SK-N-SH (cell line): ENCODE data around the gene CUL4B. TPM values are rescaled to one million over a fixed set of nuclear protein-coding genes. Genes with fewer than 3 reads are reported as not detected.

Experiments
- CTCF ChIA-PET: fragments of 300-600, 350-600 bp; formaldehyde crosslinking; extraction: SDS; loops from one replicate; lab custom pipeline; 2021; lab: Yijun Ruan, JAX
- POLR2A ChIA-PET: fragments of 350-600 bp; sonication (Branson Sonifier 250); formaldehyde crosslinking; extraction: SDS; loops from one replicate; lab custom pipeline; 2020; ENCODE audit warnings: antibody characterized with exemption, inconsistent platforms; lab: Yijun Ruan, JAX
- DNase-seq: peaks from one replicate; pipeline ENCODE4 v3.0.0; 2012
- H2AFZ ChIP-seq: fragments of 200-600 bp; sonication (generic); 2 replicates; pipeline ENCODE4 v1.8.1; 2016; ENCODE audit warnings: antibody characterized with exemption, mild to moderate bottlenecking, low read depth
- H3F3A ChIP-seq: fragments of 200-600 bp; sonication (generic); replicated peaks from 2 replicates; pipeline ENCODE3; 2016; ENCODE audit warnings: antibody characterized with exemption, mild to moderate bottlenecking; ENCODE audit not compliant: insufficient read depth
- H3K27ac ChIP-seq, 2 experiments: fragments of 200-500 bp in 1 of 2; fragments of 200-600 bp in 1 of 2; sonication (Bioruptor generic) in 1 of 2; sonication (generic), shearing (Covaris generic) in 1 of 2; 2 replicates each; pipeline versions ENCODE4 v1.5.1 to v1.6.1; 2014 to 2016; ENCODE audit warnings: low read depth in 2 of 2, inconsistent platforms in 1 of 2, low read length in 1 of 2, mild to moderate bottlenecking in 1 of 2, mixed read lengths in 1 of 2
- H3K27me3 ChIP-seq: fragments of 200-600 bp; sonication (generic), shearing (Covaris generic); 2 replicates; pipeline ENCODE4 v1.6.1; 2016; ENCODE audit warnings: mixed run types; ENCODE audit not compliant: insufficient read depth
- H3K36me3 ChIP-seq, 2 experiments: fragments of 200-500 bp in 1 of 2; fragments of 200-600 bp in 1 of 2; sonication (Bioruptor generic) in 1 of 2; sonication (generic) in 1 of 2; replicated peaks in 1 of 2; 2 replicates each; pipeline versions ENCODE3 to v1.5.1; 2014 to 2016; ENCODE audit warnings: low read length in 1 of 2, mild to moderate bottlenecking in 1 of 2; ENCODE audit not compliant: insufficient read depth in 2 of 2, control insufficient read depth in 1 of 2
- H3K4me1 ChIP-seq, 2 experiments: fragments of 200-500 bp in 1 of 2; fragments of 200-600 bp in 1 of 2; sonication (Bioruptor generic) in 1 of 2; sonication (generic), shearing (Covaris generic) in 1 of 2; 2 replicates each; pipeline versions ENCODE4 v1.5.1 to v1.6.1; 2014 to 2016; ENCODE audit warnings: low read depth in 1 of 2, low read length in 1 of 2, mixed run types in 1 of 2; ENCODE audit not compliant: insufficient read depth in 2 of 2, control insufficient read depth in 1 of 2
- H3K4me2 ChIP-seq: fragments of 200-600 bp; sonication (generic), shearing (Covaris generic); 2 replicates; pipeline ENCODE4 v1.6.1; 2017; ENCODE audit warnings: mixed run types
- H3K4me3 ChIP-seq, 2 experiments: fragments of 200-500 bp in 1 of 2; fragments of 200-600 bp in 1 of 2; sonication (Bioruptor generic) in 1 of 2; sonication (generic), shearing (Covaris generic) in 1 of 2; 2 replicates each; pipeline versions ENCODE4 v1.5.1 to v1.8.1; 2014 to 2016; ENCODE audit warnings: low read depth in 2 of 2, inconsistent platforms in 1 of 2, low read length in 1 of 2, mild to moderate bottlenecking in 1 of 2, mixed read lengths in 1 of 2, moderate library complexity in 1 of 2
- H3K79me2 ChIP-seq: fragments of 200-600 bp; sonication (generic); 2 replicates; pipeline ENCODE4 v1.8.1; 2017; ENCODE audit warnings: mild to moderate bottlenecking; ENCODE audit not compliant: insufficient read depth
- H3K9ac ChIP-seq: fragments of 200-600 bp; sonication (generic); 2 replicates; pipeline ENCODE4 v1.6.1; 2017; ENCODE audit warnings: mixed run types
- H3K9me2 ChIP-seq: fragments of 200-600 bp; sonication (generic); 2 replicates; pipeline ENCODE4 v1.6.1; 2017; ENCODE audit warnings: mixed run types
- H3K9me3 ChIP-seq: fragments of 200-600 bp; sonication (generic); 2 replicates; pipeline ENCODE4 v1.6.1; 2017; ENCODE audit warnings: mixed run types, mild to moderate bottlenecking, moderate library complexity
- H4K20me1 ChIP-seq: fragments of 200-600 bp; sonication (generic); 2 replicates; pipeline ENCODE4 v1.6.1; 2017; ENCODE audit warnings: mild to moderate bottlenecking, mixed run types; ENCODE audit not compliant: insufficient read depth
- CHD2 ChIP-seq: fragments of 150-350 bp; IDR thresholded peaks from 2 replicates; pipeline ENCODE4 v1.6.1; 2018; ENCODE audit warnings: low read length; ENCODE audit not compliant: partially characterized antibody
- ELF1 ChIP-seq: IDR thresholded peaks from 2 replicates; pipeline ENCODE4 v1.4.0; 2012
- EP300 ChIP-seq, 2 experiments: IDR thresholded peaks; 2 replicates each; pipeline versions ENCODE4 v1.4.0 to v1.6.1; 2012; ENCODE audit warnings: borderline replicate concordance in 1 of 2, low read depth in 1 of 2, low read length in 1 of 2
- FOSL2 ChIP-seq: IDR thresholded peaks from 2 replicates; pipeline ENCODE4 v1.4.0; 2012; ENCODE audit warnings: low read depth, mild to moderate bottlenecking, moderate library complexity, borderline replicate concordance
- FOXJ3 ChIP-seq: sonication (generic); formaldehyde crosslinking; IDR thresholded peaks from 2 replicates; pipeline ENCODE4 v1.5.1; 2020; ENCODE audit warnings: mild to moderate bottlenecking, missing genetic modification reagents
- FOXM1 ChIP-seq: IDR thresholded peaks from 2 replicates; pipeline ENCODE4 v1.4.0; 2012; ENCODE audit warnings: low read depth, mild to moderate bottlenecking
- GABPA ChIP-seq: IDR thresholded peaks from 2 replicates; pipeline ENCODE4 v1.4.0; 2012; ENCODE audit warnings: low read depth, mild to moderate bottlenecking
- GATA2 ChIP-seq: sonication (generic); formaldehyde crosslinking; IDR thresholded peaks from 2 replicates; pipeline ENCODE4 v1.5.0; 2020; ENCODE audit warnings: mild to moderate bottlenecking, missing genetic modification reagents
- MEF2A ChIP-seq: IDR thresholded peaks from 2 replicates; pipeline ENCODE4 v1.4.0; 2012; ENCODE audit warnings: low read depth, borderline replicate concordance
- NFIC ChIP-seq: IDR thresholded peaks from 2 replicates; pipeline ENCODE4 v1.4.0; 2012; ENCODE audit warnings: borderline replicate concordance
- NRF1 ChIP-seq: IDR thresholded peaks from 2 replicates; pipeline ENCODE4 v1.6.1; 2012; ENCODE audit warnings: low read depth, mild to moderate bottlenecking, low read length
- POLR2AphosphoS5 ChIP-seq: IDR thresholded peaks from 2 replicates; pipeline ENCODE4 v1.6.1; 2012; ENCODE audit warnings: low read depth, low read length
- RAD21 ChIP-seq: IDR thresholded peaks from 2 replicates; pipeline ENCODE4 v1.6.1; 2012; ENCODE audit warnings: mild to moderate bottlenecking, low read length
- RXRA ChIP-seq: IDR thresholded peaks from 2 replicates; pipeline ENCODE4 v1.4.0; 2012; ENCODE audit warnings: low read depth, mild to moderate bottlenecking, borderline replicate concordance
- SIN3A ChIP-seq: IDR thresholded peaks from 2 replicates; pipeline ENCODE4 v1.6.1; 2012; ENCODE audit warnings: low read depth, mild to moderate bottlenecking, low read length, moderate library complexity, borderline replicate concordance
- SMC3 ChIP-seq: IDR thresholded peaks from 2 replicates; pipeline ENCODE4 v1.6.1; 2012; ENCODE audit warnings: low read depth, low read length, improper control_type of control experiment
- TAF1 ChIP-seq: IDR thresholded peaks from 2 replicates; pipeline ENCODE4 v1.6.1; 2012; ENCODE audit warnings: low read depth, mild to moderate bottlenecking, low read length, moderate library complexity, borderline replicate concordance
- YY1 ChIP-seq: IDR thresholded peaks from 2 replicates; pipeline ENCODE4 v1.4.0; 2012; ENCODE audit warnings: low read depth, mild to moderate bottlenecking
- WGBS: methylation state at CpG from one replicate; pipeline ENCODE4 v1.1.6; 2017; ENCODE audit warnings: low lambda C conversion rate; 5-methylcytosine and 5-hydroxymethylcytosine counted together
- polyA plus RNA-seq, 3 experiments: library from polyadenylated mRNA; depleted of rRNA; stranded (reverse); fragments of >200 nt; gene quantifications; 2 replicates each; pipeline ENCODE4 v1.2.3, GENCODE V29; 2012
- TF ChIP-seq, protein P1 (sequence below): IDR thresholded peaks from 2 replicates; pipeline ENCODE4 v1.4.0; 2012; ENCODE audit warnings: low read depth
- TF ChIP-seq, protein P2 (sequence below): IDR thresholded peaks from 2 replicates; pipeline ENCODE4 v1.4.0; 2012; ENCODE audit warnings: low read depth, borderline replicate concordance
- TF ChIP-seq, protein P3 (sequence below): fragments of 200-600 bp; sonication (generic); IDR thresholded peaks from 2 replicates; pipeline ENCODE4 v1.6.1; 2017; ENCODE audit warnings: antibody characterized with exemption, mild to moderate bottlenecking, moderate library complexity
- TF ChIP-seq, protein P4 (sequence below): fragments of 150-350 bp; IDR thresholded peaks from 2 replicates; pipeline ENCODE4 v1.6.1; 2016; ENCODE audit warnings: mild to moderate bottlenecking, low read depth, low read length

The CUL4B gene
- polyA plus RNA-seq, 1 of the 3 experiments (the other 2 are of a cell fraction): 24.1 TPM

DNA sequence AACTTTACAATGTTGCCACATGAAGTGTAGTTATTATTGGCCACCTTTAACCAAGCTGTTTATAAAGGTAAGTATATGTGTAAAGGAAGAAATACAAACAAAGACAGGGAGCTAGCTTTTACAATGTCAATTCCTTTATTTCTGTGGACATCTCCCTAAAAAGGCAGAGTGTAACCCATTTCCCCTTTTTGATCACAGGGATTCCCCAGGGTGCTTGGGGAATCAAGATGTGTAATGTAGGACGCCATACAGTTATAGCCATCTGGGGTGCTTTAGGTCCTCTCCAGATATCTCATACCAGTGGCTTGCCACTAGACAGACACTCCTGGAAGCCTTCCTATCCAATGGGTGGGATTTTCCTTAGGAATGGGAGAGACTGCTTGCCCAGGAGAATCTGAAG lies 4.2 kb upstream of the CUL4B start:
- CTCF ChIA-PET: no interaction called here
- Histone ChIP-seq H3K4me1 (peaks cover 0 to 4% of the 10 kb centered on the region in 2 experiments; a peak in 2 of 4 replicates), H3K79me2 (peaks cover 6% of the 10 kb centered on the region; the same call in 1 of the 2 replicates), H4K20me1 (no peaks in the 10 kb centered on the region), H3F3A (peaks cover 6% of the 10 kb centered on the region), H3K9ac (no peak overlapping the region), H3K9me3 (no peaks in the 10 kb centered on the region), H3K4me3 (no peak overlapping the region), H2AFZ (no peak overlapping the region), H3K27ac (no peak overlapping the region), H3K9me2 (no peaks in the 10 kb centered on the region), H3K4me2 (no peak overlapping the region), H3K36me3 (no peaks in the 10 kb centered on the region)
- POLR2A ChIA-PET: no interaction called here
- WGBS: 67% methylated on average over 1 of the region's 1 CpG
- DNase-seq: no peak
- TF ChIP-seq GABPA (no peak), NRF1 (no peak), GATA2 (CRISPR knock-in tag) (no peak), TAF1 (no peak), SMC3 (no peak), FOXM1 (no peak), FOXJ3 (CRISPR knock-in tag) (no peak), MEF2A (no peak), ELF1 (no peak), FOSL2 (no peak), CHD2 (no peak), RXRA (no peak), RAD21 (no peak), NFIC (no peak)
- TF ChIP-seq, protein P1, sequence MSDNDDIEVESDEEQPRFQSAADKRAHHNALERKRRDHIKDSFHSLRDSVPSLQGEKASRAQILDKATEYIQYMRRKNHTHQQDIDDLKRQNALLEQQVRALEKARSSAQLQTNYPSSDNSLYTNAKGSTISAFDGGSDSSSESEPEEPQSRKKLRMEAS: no peak
- TF ChIP-seq, protein P2, sequence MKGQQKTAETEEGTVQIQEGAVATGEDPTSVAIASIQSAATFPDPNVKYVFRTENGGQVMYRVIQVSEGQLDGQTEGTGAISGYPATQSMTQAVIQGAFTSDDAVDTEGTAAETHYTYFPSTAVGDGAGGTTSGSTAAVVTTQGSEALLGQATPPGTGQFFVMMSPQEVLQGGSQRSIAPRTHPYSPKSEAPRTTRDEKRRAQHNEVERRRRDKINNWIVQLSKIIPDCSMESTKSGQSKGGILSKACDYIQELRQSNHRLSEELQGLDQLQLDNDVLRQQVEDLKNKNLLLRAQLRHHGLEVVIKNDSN: no peak
- TF ChIP-seq, protein P3, sequence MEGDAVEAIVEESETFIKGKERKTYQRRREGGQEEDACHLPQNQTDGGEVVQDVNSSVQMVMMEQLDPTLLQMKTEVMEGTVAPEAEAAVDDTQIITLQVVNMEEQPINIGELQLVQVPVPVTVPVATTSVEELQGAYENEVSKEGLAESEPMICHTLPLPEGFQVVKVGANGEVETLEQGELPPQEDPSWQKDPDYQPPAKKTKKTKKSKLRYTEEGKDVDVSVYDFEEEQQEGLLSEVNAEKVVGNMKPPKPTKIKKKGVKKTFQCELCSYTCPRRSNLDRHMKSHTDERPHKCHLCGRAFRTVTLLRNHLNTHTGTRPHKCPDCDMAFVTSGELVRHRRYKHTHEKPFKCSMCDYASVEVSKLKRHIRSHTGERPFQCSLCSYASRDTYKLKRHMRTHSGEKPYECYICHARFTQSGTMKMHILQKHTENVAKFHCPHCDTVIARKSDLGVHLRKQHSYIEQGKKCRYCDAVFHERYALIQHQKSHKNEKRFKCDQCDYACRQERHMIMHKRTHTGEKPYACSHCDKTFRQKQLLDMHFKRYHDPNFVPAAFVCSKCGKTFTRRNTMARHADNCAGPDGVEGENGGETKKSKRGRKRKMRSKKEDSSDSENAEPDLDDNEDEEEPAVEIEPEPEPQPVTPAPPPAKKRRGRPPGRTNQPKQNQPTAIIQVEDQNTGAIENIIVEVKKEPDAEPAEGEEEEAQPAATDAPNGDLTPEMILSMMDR: no peak
- TF ChIP-seq, all 33 proteins: peak for 0
- peaks cover 4% of the 10 kb centered on the region; the same call in 1 of the 2 replicates for H3K27me3 ChIP-seq

DNA sequence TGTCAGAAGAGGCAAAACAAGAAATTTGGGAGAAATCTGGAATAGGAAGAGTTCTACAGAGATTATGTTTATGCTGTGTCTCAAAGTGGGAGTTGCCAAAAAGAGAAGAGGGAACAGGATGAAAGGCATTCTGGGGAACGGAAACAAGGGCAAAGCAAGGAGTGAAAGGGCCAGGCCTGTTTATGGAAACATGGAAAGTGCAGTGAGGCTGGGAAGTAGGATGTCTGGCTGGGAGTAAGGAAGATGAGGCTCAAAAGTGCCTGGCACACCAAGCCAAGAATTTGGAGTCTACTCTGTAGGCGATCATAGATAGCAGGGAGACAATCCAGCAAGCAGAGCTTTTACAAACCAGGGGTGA lies 1.8 kb upstream of the CUL4B start:
- H3K9me3 ChIP-seq: no peaks in the 10 kb centered on the region
- H3K79me2 ChIP-seq: peaks cover 30% of the 10 kb centered on the region
- peak overlapping the region in 1 of 2 experiments; percentile 77; a peak in 1 of 4 replicates for H3K4me3 ChIP-seq
- CTCF ChIA-PET: no interaction called here
- POLR2A ChIA-PET: no interaction called here
- no peak overlapping the region for H2AFZ ChIP-seq
- H3F3A ChIP-seq: peaks cover 16% of the 10 kb centered on the region
- peak overlapping the region; percentile 72; the same call in 1 of the 2 replicates for H3K4me2 ChIP-seq
- no peak for DNase-seq
- 92% methylated on average over 2 of the region's 2 CpGs for WGBS
- no peaks in the 10 kb centered on the region for H3K27me3 ChIP-seq
- H3K27ac ChIP-seq: peak overlapping the region in 1 of 2 experiments; percentile 96; a peak in 2 of 4 replicates
- H4K20me1 ChIP-seq: no peaks in the 10 kb centered on the region; the same call in 1 of the 2 replicates
- no peak overlapping the region; the same call in 1 of the 2 replicates for H3K9ac ChIP-seq
- H3K9me2 ChIP-seq: no peaks in the 10 kb centered on the region
- H3K36me3 ChIP-seq: peaks cover 2 to 4% of the 10 kb centered on the region in 2 experiments
- H3K4me1 ChIP-seq: peaks cover 0 to 4% of the 10 kb centered on the region in 2 experiments; a peak in 2 of 4 replicates
- TF ChIP-seq ELF1 (no peak), EP300 (IDR thresholded peaks at IDR 0.05; ENCODE audit: borderline replicate concordance in 1 of 2, low read depth in 1 of 2, low read length in 1 of 2) (no peak), SMC3 (no peak), SIN3A (no peak), TAF1 (no peak), POLR2AphosphoS5 (no peak), YY1 (no peak), RAD21 (no peak), CHD2 (no peak)
- TF ChIP-seq, protein P2: no peak
- TF ChIP-seq, protein P4, sequence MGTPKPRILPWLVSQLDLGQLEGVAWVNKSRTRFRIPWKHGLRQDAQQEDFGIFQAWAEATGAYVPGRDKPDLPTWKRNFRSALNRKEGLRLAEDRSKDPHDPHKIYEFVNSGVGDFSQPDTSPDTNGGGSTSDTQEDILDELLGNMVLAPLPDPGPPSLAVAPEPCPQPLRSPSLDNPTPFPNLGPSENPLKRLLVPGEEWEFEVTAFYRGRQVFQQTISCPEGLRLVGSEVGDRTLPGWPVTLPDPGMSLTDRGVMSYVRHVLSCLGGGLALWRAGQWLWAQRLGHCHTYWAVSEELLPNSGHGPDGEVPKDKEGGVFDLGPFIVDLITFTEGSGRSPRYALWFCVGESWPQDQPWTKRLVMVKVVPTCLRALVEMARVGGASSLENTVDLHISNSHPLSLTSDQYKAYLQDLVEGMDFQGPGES: no peak
- TF ChIP-seq, protein P1: no peak
